K562 (cell line): ENCODE results near the gene FAAH. TPM values are rescaled to one million over a fixed set of nuclear protein-coding genes. Genes with fewer than 3 reads are reported as not detected.

Experiments
- ASH1L ChIP-seq: fragments of 450-650 bp; IDR thresholded peaks from 2 replicates; pipeline ENCODE4 v1.6.1; 2018; ENCODE audit warnings: borderline replicate concordance, mild to moderate bottlenecking, low read depth; ENCODE audit not compliant: partially characterized antibody
- CBFA2T2 ChIP-seq: fragments of 450-650 bp; conservative IDR thresholded peaks from 2 replicates; pipeline ENCODE4 v1.6.1; 2017; ENCODE audit warnings: mild to moderate bottlenecking
- COPS2 ChIP-seq: fragments of 450-650 bp; conservative IDR thresholded peaks from 2 replicates; pipeline ENCODE4 v1.6.1; 2016; ENCODE audit warnings: mild to moderate bottlenecking, moderate library complexity
- CTBP1 ChIP-seq: fragments of 450-650 bp; IDR thresholded peaks from 2 replicates; pipeline ENCODE4 v1.6.1; 2016; ENCODE audit warnings: borderline replicate concordance
- DIDO1 ChIP-seq: fragments of 450-650 bp; IDR thresholded peaks from 2 replicates; pipeline ENCODE4 v1.6.1; 2016; ENCODE audit warnings: low read depth, missing biosample characterization, missing genetic modification characterization
- FOXK1 ChIP-seq: sonication (generic); formaldehyde crosslinking; IDR thresholded peaks from 2 replicates; pipeline ENCODE4 v1.8.0; 2022; ENCODE audit warnings: missing genetic modification reagents, mild to moderate bottlenecking, borderline replicate concordance
- FOXM1 ChIP-seq, 2 experiments: fragments of 450-650 bp in 1 of 2; sonication (generic) in 1 of 2; formaldehyde crosslinking in 1 of 2; IDR thresholded peaks; 2 replicates each; pipeline versions ENCODE4 v1.6.1 to v1.9.0; 2017 to 2022; ENCODE audit warnings: low read depth in 2 of 2, mild to moderate bottlenecking in 2 of 2, missing genetic modification reagents in 1 of 2, moderate library complexity in 1 of 2
- GATAD2B ChIP-seq: fragments of 450-650 bp; IDR thresholded peaks from 2 replicates; pipeline ENCODE4 v1.6.1; 2017; ENCODE audit warnings: mild to moderate bottlenecking, borderline replicate concordance
- GTF2E2 ChIP-seq: fragments of 200-800 bp; sonication (Bioruptor generic); IDR thresholded peaks from 2 replicates; pipeline ENCODE4 v1.6.1; 2016; ENCODE audit warnings: missing genetic modification characterization, missing compliant biosample characterization
- HDAC8 ChIP-seq: fragments of 450-650 bp; IDR thresholded peaks from 2 replicates; pipeline ENCODE4 v1.6.1; 2016; ENCODE audit warnings: mild to moderate bottlenecking, missing genetic modification characterization, moderate library complexity, missing compliant biosample characterization
- HMGN3 ChIP-seq: IDR thresholded peaks from 2 replicates; pipeline ENCODE4 v1.6.1; 2011; ENCODE audit warnings: borderline replicate concordance, low read depth, mild to moderate bottlenecking, mixed read lengths, low read length; ENCODE audit not compliant: insufficient read length; ENCODE audit errors: extremely low read depth
- HNRNPH1 ChIP-seq: fragments of 200-400 bp; formaldehyde crosslinking; optimal IDR thresholded peaks from 2 replicates; pipeline ENCODE3; 2017; ENCODE audit warnings: low read depth, mild to moderate bottlenecking, low read length, moderate library complexity
- NFE2L1 ChIP-seq: fragments of 450-650 bp; IDR thresholded peaks from 2 replicates; pipeline ENCODE4 v1.6.1; 2016; ENCODE audit warnings: missing genetic modification characterization, low read depth, mild to moderate bottlenecking, missing compliant biosample characterization, moderate library complexity, borderline replicate concordance
- POLR3G ChIP-seq: IDR thresholded peaks from 2 replicates; pipeline ENCODE4 v1.6.1; 2011; ENCODE audit not compliant: insufficient read length, insufficient replicate concordance; ENCODE audit errors: extremely low read depth
- POU5F1 ChIP-seq: fragments of 150-350 bp; IDR thresholded peaks from 2 replicates; pipeline ENCODE4 v1.6.1; 2014; ENCODE audit warnings: borderline replicate concordance, low read length, low read depth, mild to moderate bottlenecking; ENCODE audit not compliant: partially characterized antibody
- SP2 ChIP-seq: IDR thresholded peaks from 2 replicates; pipeline ENCODE4 v1.6.1; 2011; ENCODE audit warnings: mild to moderate bottlenecking, low read depth, low read length, moderate library complexity; ENCODE audit not compliant: poor library complexity, severe bottlenecking; ENCODE audit errors: extremely low read depth
- ZC3H8 ChIP-seq: fragments of 450-650 bp; IDR thresholded peaks from 2 replicates; pipeline ENCODE4 v1.6.1; 2017
- ZNF76 ChIP-seq: fragments of 250-450 bp; sonication (Bioruptor Pico); IDR thresholded peaks from 2 replicates; pipeline ENCODE4 v1.4.0; 2020; ENCODE audit warnings: mild to moderate bottlenecking, moderate library complexity, borderline replicate concordance
- polyA plus RNA-seq, 8 experiments: library from polyadenylated mRNA; depleted of rRNA in 4 of 8; stranded (reverse) in 5 of 8; unstranded in 3 of 8; fragments of >200 nt; fragmentation: Nextera tagmentation in 2 of 8; fragmentation: Illumina TruSeq in 1 of 8; extraction: Ambion mirVana in 2 of 8; extraction: Trizol in 1 of 8; gene quantifications; 2 replicates each; pipeline versions ENCODE4 v1.2.1 to v1.2.3, GENCODE V29; 2011 to 2014; ENCODE audit warnings: inconsistent platforms in 1 of 8, missing spikeins in 1 of 8
- total RNA-seq, 7 experiments: library from RNA; depleted of rRNA in 6 of 7; stranded (reverse); fragments of >200 nt in 6 of 7; fragmentation: Illumina TruSeq in 2 of 7; extraction: Trizol in 2 of 7; gene quantifications; 2 replicates each; pipeline versions ENCODE4 v1.2.1 to v1.2.3, GENCODE V29; 2011 to 2021; ENCODE audit warnings: low replicate concordance in 1 of 7
- TF ChIP-seq, protein P1 (sequence below): fragments of 250-450 bp; sonication (Bioruptor Pico); IDR thresholded peaks from 2 replicates; pipeline ENCODE4 v1.4.0; 2020; ENCODE audit warnings: borderline replicate concordance
- TF ChIP-seq, protein P2 (sequence below): fragments of 450-650 bp; conservative IDR thresholded peaks from 2 replicates; pipeline ENCODE4 v1.6.1; 2016; ENCODE audit warnings: missing genetic modification characterization, low read depth, mild to moderate bottlenecking, missing compliant biosample characterization, moderate library complexity
- TF ChIP-seq, protein P3 (sequence below): sonication (generic); formaldehyde crosslinking; IDR thresholded peaks from 2 replicates; pipeline ENCODE4 v1.8.0; 2022; ENCODE audit warnings: missing genetic modification reagents, mild to moderate bottlenecking, borderline replicate concordance
- TF ChIP-seq, protein P4 (sequence below): fragments of 450-650 bp; IDR thresholded peaks from 2 replicates; pipeline ENCODE4 v1.6.1; 2017; ENCODE audit warnings: mild to moderate bottlenecking, moderate library complexity
- TF ChIP-seq, protein P5 (sequence below): fragments of 450-650 bp; IDR thresholded peaks from 2 replicates; pipeline ENCODE4 v1.6.1; 2016; ENCODE audit warnings: low read depth, mild to moderate bottlenecking, moderate library complexity

FAAH gene
- total and polyA plus RNA-seq, 9 of the 15 experiments (the other 6 are each of a cell fraction or from before 2014, with no cell fraction given), result 0.06 to 1.1 (median 0.32) TPM

DNA sequence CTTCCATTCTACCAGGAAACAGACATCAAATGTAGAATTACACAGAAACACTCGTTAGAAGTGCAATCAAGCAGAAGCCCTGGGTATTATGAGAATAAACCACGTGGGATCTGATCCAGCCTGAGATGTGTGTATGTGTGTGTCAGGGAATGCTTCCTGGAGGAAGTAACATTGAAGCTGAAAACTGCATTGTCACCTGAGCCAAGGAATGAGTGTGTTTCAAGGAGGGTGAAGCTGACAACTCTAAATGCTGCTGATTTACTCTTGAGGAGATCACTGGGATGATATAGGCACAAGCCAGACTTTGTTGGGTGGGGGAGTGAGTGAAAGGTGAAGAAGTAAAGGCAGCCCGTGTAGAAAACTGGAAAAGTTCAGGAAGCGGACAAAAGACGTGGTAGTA lies 27.6 kb downstream of the FAAH start (continued):
- TF ChIP-seq GTF2E2 (tag) (no peak), HNRNPH1 (no peak), GATAD2B (no peak), POLR3G (no peak), HMGN3 (no peak), ZNF76 (CRISPR knock-in tag) (no peak), CBFA2T2 (no peak), ASH1L (no peak), CTBP1 (peak; percentile 59), POU5F1 (no peak), FOXK1 (CRISPR knock-in tag) (no peak), FOXM1 (IDR thresholded peaks at IDR 0.05; ENCODE audit: low read depth) (no peak), FOXM1 (CRISPR knock-in tag; IDR thresholded peaks at IDR 0.05; ENCODE audit: low read depth) (no peak), ZC3H8 (no peak), COPS2 (no peak), DIDO1 (tag) (no peak), NFE2L1 (peak; percentile 53), HDAC8 (no peak), SP2 (no peak)
- TF ChIP-seq, protein P1, sequence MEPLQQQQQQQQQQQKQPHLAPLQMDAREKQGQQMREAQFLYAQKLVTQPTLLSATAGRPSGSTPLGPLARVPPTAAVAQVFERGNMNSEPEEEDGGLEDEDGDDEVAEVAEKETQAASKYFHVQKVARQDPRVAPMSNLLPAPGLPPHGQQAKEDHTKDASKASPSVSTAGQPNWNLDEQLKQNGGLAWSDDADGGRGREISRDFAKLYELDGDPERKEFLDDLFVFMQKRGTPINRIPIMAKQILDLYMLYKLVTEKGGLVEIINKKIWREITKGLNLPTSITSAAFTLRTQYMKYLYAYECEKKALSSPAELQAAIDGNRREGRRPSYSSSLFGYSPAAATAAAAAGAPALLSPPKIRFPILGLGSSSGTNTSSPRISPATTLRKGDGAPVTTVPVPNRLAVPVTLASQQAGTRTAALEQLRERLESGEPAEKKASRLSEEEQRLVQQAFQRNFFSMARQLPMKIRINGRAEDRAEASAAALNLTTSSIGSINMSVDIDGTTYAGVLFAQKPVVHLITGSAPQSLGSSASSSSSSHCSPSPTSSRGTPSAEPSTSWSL (CRISPR knock-in tag), result no peak
- TF ChIP-seq, protein P2, sequence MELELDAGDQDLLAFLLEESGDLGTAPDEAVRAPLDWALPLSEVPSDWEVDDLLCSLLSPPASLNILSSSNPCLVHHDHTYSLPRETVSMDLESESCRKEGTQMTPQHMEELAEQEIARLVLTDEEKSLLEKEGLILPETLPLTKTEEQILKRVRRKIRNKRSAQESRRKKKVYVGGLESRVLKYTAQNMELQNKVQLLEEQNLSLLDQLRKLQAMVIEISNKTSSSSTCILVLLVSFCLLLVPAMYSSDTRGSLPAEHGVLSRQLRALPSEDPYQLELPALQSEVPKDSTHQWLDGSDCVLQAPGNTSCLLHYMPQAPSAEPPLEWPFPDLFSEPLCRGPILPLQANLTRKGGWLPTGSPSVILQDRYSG (tag), result no peak
- TF ChIP-seq, protein P3, sequence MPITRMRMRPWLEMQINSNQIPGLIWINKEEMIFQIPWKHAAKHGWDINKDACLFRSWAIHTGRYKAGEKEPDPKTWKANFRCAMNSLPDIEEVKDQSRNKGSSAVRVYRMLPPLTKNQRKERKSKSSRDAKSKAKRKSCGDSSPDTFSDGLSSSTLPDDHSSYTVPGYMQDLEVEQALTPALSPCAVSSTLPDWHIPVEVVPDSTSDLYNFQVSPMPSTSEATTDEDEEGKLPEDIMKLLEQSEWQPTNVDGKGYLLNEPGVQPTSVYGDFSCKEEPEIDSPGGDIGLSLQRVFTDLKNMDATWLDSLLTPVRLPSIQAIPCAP (CRISPR knock-in tag), result no peak
- TF ChIP-seq, protein P4, sequence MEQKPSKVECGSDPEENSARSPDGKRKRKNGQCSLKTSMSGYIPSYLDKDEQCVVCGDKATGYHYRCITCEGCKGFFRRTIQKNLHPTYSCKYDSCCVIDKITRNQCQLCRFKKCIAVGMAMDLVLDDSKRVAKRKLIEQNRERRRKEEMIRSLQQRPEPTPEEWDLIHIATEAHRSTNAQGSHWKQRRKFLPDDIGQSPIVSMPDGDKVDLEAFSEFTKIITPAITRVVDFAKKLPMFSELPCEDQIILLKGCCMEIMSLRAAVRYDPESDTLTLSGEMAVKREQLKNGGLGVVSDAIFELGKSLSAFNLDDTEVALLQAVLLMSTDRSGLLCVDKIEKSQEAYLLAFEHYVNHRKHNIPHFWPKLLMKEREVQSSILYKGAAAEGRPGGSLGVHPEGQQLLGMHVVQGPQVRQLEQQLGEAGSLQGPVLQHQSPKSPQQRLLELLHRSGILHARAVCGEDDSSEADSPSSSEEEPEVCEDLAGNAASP, result no peak
- TF ChIP-seq, protein P5, sequence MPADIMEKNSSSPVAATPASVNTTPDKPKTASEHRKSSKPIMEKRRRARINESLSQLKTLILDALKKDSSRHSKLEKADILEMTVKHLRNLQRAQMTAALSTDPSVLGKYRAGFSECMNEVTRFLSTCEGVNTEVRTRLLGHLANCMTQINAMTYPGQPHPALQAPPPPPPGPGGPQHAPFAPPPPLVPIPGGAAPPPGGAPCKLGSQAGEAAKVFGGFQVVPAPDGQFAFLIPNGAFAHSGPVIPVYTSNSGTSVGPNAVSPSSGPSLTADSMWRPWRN, result no peak
